Astrocyte of the hippocampus (primary cell): Measurements from ENCODE around the gene NKX2-8.
"Not testable (repeated sequence)": the region's sequence is repeated elsewhere in the genome, so short reads cannot be mapped to it uniquely, and the experiment has no call there.

Experiments used
- DNase-seq: peaks from one replicate; pipeline ENCODE4 v3.0.0; 2011; ENCODE audit warnings: low read depth, low spot score

Gene NKX2-8

DNA sequence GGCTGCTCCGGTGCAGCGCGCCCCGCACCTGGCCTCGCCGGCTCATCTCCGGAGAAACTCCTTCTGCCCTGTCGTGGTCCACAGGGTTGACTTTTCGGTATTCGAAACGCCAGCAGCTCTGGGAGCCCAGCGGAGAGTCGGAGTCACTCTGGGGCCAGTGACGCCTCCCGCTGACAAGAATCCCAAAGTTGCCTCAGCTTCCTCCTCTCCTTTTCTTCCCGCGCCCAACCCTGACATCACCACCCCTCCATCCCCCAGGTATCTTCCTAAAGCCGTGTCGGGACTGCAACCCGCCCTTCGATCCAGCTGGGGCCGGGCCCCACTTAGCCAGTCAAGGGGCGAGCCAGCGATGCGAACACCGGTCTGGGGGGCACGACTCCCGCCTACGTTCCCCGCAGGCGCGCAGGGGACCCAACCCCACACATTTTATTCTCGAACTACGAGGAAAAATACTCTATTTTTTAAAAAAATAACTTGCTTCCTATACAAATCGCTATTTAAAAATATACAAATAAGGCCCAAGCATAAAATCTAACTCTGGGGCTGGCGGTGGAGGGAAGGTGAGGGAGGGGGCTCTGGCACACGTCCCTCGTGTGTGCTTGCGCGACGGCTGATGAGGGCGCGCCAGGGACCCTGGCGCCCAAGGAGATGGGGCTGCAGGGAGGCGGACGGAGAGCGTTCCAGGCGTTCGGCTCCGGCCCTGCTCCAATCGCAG, 2.1 kb downstream of the NKX2-8 start:
- DNase-seq, result no peak

DNA sequence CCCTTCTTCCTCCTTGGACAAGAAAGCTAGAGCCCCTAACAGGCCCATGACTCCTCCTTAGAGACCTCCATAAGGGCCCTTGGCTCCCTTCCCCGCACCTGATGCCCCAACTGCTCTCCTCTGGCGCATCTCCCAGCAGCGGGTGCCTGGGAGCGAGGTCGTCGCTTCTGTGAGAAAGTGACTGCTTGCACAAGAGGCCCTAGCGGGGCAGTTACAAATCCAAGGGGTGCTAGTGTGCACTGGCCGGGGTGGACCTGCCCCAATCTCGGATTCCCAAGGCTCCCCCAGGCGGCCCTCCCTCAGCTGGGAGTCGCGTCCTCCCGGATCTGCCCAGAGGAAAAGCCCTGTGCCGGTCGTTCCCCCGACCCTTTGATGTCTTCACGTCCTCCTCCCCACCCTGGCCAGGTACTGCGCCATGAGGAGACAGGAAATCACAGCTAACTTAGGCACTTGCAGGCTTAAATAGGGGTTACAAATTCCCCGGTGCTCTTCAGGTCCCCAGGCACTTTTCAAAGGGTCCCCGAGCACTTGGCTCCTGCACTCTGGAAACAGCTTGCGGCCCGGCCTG, 2.8 kb downstream of the NKX2-8 start:
- DNase-seq, result no peak

DNA sequence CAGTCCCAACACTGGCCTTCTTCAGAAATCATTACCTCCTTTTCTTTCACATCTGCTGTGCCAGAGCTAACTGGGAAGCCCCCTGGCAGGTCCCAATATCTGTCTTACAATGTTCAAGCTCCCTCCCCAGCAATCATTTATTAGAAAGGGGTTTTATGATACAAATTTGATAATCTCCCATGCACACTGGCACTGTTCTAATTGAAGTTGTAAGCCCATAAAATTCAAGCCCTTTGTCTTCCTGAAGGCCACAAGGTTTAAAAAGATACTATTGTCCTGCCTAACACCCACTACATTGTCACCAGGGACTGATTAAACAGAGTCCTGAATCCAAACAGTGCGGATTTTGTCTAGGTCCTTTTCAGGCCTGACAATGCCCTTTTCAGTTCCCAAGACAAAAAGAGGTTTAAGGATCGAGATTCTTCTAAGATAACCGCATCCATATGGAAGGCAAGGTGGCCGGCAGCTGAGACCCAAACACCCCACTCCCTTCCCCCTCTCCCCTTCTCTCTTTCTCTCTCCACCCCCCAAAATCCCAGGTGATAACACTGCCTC, 3.3 kb downstream of the NKX2-8 start:
- DNase-seq, result no peak

DNA sequence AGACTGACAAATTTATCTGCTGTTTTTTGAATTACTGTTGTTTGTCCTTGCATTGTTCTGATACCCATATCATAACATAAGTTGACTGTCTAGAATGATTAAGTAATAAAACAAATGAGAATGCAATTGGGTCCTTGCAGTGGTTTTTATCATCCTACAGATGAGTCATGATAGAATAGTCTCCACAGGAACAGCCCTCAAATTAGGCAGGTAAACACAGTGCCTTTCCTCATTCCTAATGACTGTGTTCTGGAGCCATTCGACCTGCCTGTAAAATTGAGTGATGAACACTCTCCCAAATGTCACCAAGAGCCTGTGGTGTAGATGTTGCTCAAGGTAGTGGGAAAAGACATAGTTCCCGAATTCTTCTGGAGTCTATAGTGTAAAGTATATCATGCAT, 12.3 kb downstream of the NKX2-8 start:
- DNase-seq, result no peak

DNA sequence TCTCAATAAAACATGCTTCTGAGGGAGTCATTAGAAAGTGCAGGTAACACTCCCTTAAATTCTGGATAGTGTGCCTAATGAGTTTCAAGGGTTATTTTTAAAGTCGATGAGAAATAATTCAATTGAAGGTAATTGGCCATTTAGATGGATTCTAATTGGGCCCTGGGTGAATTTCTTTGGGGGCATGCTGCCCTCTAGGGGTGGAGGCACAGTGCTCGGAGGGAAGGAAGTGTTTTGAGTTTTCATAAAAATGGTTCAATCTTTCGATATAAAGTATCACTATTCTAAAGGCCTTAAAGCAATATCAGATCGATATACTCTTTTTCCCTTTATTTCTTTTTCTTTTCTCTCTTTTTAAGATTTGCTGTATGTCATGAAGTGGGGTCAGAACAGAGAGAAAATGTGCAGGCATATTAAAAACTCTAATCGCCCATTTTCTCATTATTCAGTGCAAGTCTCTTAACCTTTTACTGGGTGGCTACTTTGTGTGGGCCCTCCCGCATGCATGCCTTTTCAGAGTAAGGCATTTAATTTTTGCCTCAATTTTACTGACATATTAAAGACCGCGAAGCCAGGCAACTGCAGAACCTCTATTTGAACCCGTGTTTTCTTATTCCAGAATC, 25.5 kb downstream of the NKX2-8 start:
- peak; percentile 43 for DNase-seq

DNA sequence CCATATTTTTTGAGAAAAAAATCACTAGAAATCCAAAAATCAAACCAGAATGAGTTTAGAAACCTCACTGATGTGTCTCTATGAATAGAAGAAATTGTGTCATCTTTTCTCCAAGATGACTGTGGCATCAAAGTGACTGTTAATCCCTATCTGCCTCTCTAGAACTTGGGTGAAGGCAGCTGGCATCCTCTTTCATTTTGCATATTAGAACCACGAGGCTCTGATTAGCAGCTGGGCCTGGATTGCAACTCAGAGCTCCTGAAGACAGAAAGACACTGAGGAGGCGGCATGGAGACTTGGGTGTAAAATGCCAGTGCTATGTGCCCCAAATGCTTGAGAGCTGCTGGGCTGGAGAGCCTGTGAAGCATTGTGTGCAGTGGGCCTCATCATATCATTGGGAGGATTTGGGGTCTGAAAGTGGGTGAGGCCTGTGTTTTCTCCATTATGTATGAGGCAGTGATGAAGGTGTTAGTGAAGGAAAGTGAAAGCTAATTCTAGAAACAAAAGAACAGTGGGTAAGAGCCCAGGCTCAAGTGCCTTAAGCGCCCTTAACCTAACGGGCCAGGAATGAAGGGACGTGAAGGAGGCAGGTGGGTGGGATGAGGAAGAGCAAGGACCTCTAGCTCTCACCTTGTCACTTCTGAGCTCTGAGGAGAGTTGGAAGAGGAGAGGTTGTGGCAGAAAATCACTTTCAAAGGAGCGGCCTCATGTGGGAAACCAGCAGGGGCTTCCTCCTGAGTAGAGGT, 26.2 kb downstream of the NKX2-8 start:
- no peak for DNase-seq

DNA sequence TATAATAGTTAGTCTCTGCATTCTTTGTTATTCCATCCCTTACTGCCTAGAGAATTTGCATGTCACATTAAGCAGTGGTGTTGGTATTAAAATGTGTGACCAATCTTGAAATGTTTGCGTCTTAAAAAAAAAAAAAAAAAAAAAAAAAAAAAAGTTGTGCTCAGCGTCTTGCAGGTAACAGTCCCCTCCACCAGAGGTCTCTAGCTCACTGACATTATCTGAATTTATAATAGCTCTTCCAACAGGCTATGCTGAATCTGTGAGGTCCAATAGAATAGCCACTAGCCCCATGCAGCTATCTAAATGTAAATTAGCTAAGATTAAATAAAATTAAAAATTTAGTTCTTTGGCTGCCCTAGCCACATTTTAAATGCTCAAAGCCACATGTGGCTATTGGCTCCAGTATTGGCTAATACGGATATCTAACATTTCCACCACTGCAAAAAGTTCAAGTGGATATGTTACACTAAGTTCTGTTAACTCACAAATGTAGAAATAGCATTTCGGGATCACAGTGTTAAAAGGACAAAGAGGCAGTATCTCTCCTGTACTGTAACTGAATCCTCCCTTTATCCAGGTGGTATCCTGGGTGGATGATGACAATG, 28.7 kb downstream of the NKX2-8 start:
- peak; percentile 62 for DNase-seq

DNA sequence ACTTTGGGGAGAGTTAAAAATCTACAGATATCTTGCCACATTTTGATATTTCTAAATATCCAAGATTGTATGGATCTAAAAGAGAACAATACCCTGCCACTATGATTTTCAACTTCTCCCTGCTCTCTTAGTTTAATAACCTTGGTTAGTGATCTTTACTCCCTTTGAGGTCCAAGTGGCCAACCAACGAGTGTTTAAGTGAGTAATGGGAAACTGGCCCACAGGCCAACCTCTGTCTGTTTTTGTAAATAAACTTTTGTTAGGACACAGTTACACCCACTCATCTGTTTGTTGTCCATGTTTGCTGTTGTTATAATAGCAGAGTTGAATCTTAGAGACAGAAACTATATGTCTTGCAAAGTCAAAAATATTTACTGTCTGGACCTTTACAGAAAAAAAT, 31.5 kb downstream of the NKX2-8 start:
- no peak for DNase-seq

DNA sequence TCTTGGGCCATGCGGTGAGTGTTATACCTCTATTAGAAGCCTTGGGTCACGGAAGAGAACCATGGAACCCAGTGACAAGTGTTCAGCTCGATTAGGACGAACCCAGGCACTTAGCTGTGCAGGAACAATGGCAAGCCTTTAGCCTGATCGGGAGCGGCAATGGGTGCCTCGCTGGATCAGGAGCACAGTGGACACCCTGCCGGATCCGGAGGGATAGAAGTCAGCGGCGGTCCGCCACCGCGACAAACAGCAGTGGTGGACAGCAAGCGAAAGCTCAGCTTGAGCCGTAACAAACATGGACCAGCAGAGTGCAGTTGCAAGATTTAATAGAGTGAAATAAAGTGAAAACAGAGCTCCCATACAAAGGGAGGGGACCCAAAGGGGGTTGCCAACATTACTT, 38.1 kb downstream of the NKX2-8 start:
- not testable (repeated sequence) for DNase-seq

DNA sequence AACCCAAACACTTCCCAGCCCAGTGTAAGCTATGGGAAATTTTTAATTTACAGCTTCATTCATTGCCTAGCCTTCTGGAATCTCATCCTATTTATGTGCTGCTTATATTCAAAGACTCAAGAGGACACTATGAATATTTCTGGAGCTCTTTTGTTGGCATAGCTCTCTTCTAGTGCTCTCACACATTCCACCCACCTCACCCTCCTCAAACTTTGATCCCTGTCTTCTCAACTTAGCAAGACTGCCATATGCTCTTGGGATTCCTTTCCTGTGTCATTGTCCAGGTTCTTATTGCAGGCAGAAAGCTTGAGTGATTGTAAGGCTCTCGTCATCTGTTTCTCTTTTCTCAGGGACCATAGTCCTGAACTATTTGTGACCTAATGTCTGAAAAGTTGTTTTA, 44.4 kb downstream of the NKX2-8 start:
- DNase-seq, result no peak
